KOPT-K1 (cell line): Measurements from ENCODE around the gene FBN1.

ENCODE experiments used
- H3K27ac ChIP-seq: fragments of 200-600 bp; sonication (generic); 2 replicates; pipeline ENCODE4 v1.5.1; 2016; ENCODE audit warnings: antibody characterized with exemption, mild to moderate bottlenecking, low read depth, low read length; ENCODE audit not compliant: poor library complexity, severe bottlenecking
- H3K36me3 ChIP-seq: fragments of 200-600 bp; sonication (generic); 2 replicates; pipeline ENCODE4 v1.5.1; 2017; ENCODE audit warnings: antibody characterized with exemption, mild to moderate bottlenecking, low read length, moderate library complexity; ENCODE audit not compliant: insufficient read depth
- H3K9me3 ChIP-seq: fragments of 200-600 bp; sonication (generic); 2 replicates; pipeline ENCODE4 v1.5.1; 2017; ENCODE audit warnings: antibody characterized with exemption, low read length, mild to moderate bottlenecking; ENCODE audit not compliant: insufficient read depth, poor library complexity, severe bottlenecking

Gene FBN1

GRCh38 chr15:48617619-48618018 lies 27.9 kb downstream of the FBN1 start:
- Histone ChIP-seq H3K36me3 (no peaks in the 10 kb centered on the region), H3K27ac (no peak overlapping the region), H3K9me3 (no peaks in the 10 kb centered on the region)

GRCh38 chr15:48616216-48616615 lies 29.3 kb downstream of the FBN1 start:
- Histone ChIP-seq H3K9me3 (no peaks in the 10 kb centered on the region), H3K36me3 (no peaks in the 10 kb centered on the region), H3K27ac (no peak overlapping the region)

- Histone ChIP-seq H3K9me3 (no peaks in the 10 kb centered on the region), H3K27ac (no peak overlapping the region), H3K36me3 (no peaks in the 10 kb centered on the region)
These were observed 31.5 kb downstream of the FBN1 start for GRCh38 chr15:48614051-48614450.

DNA sequence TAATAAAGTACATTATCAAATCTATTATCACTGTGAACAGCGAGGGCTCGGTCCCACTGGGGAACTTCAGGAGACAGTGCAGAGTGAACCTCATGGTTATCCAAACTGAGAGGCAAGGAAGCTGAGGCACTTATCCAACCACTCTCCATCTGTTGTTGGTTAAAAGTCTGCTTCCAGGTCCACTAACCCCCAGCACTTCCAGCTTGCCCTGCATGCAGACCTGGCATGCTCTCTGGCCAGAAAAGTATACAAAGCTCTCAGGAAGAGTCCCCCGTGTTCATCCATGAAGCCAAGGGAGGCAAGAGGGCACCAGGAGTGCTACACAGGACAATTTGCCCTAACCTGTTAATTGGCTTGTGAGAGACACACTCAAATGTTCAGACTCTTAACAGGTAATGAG lies 36.0 kb downstream of the FBN1 start:
- Histone ChIP-seq H3K36me3 (no peaks in the 10 kb centered on the region), H3K27ac (no peak overlapping the region), H3K9me3 (no peaks in the 10 kb centered on the region)

DNA sequence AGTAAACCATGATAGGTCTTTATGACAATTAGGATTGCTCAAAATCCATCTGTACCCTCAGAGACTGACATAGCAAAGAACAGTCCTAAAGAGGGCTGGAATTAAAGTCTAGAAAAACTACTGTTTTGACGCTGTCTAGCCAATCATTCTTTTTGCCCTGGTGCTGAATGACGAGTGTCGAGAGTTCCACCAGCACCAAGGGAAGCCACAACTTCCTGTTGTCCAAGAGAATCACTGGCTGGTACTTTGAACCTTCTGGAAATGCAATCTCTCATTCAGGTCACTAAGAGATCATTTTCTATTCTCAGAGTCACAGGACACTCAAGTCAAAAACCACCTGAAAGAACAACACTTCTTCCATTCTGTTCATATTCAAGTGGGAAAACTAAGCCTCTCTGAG lies 37.7 kb downstream of the FBN1 start:
- Histone ChIP-seq H3K36me3 (no peaks in the 10 kb centered on the region), H3K27ac (no peak overlapping the region)

GRCh38 chr15:48604567-48604966 lies 40.9 kb downstream of the FBN1 start:
- no peak overlapping the region for H3K27ac ChIP-seq
- H3K9me3 ChIP-seq = no peaks in the 10 kb centered on the region
- H3K36me3 ChIP-seq = no peaks in the 10 kb centered on the region

More for the DNA sequence above, 37.7 kb downstream of the FBN1 start:
- H3K9me3 ChIP-seq = no peaks in the 10 kb centered on the region

- Histone ChIP-seq H3K36me3 (no peaks in the 10 kb centered on the region), H3K9me3 (no peaks in the 10 kb centered on the region), H3K27ac (no peak overlapping the region)
These were observed 41.6 kb downstream of the FBN1 start for GRCh38 chr15:48603922-48604321.

DNA sequence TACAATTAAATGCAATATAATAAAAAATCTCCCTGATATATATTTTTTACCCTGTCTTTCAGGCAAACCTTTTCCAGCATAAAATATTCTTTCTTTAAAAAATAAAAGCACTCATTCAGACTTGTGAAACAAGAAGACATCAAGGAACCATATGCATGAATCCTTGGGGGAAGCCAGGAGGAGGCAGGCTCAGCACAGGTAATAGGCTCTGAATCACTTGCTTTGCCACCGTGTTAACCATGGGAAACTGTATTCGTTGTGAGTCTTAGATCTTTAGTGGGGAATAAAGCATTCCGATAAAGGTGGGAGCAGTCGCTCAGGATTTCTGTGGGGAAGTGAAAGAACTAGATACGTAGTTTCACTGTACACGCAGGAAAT lies 42.4 kb downstream of the FBN1 start:
- Histone ChIP-seq H3K27ac (no peak overlapping the region), H3K9me3 (no peaks in the 10 kb centered on the region), H3K36me3 (no peaks in the 10 kb centered on the region)

- H3K36me3 ChIP-seq = no peaks in the 10 kb centered on the region
- no peaks in the 10 kb centered on the region for H3K9me3 ChIP-seq
- no peak overlapping the region for H3K27ac ChIP-seq
These were observed 43.0 kb downstream of the FBN1 start for GRCh38 chr15:48602358-48603122.

DNA sequence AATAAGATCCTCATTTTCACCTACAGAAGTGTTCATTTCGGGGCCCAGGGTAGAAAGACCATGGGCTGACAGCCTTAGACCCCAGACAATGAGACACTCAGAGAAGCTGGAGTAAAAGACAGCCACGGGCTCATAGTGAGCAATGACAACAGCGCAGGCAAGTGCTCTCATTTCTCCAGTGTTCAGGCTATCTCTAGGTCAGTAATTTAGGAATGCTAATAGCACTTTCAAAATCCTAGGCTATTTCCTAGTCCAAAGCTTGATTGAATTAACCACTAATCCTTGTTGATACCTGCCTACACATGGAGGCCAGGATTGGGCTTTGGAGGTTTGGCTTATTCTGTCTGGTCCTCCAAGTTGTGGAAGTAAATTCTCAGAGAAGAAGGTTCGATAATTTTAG lies 44.4 kb downstream of the FBN1 start:
- H3K27ac ChIP-seq = no peak overlapping the region
- no peaks in the 10 kb centered on the region for H3K36me3 ChIP-seq

DNA sequence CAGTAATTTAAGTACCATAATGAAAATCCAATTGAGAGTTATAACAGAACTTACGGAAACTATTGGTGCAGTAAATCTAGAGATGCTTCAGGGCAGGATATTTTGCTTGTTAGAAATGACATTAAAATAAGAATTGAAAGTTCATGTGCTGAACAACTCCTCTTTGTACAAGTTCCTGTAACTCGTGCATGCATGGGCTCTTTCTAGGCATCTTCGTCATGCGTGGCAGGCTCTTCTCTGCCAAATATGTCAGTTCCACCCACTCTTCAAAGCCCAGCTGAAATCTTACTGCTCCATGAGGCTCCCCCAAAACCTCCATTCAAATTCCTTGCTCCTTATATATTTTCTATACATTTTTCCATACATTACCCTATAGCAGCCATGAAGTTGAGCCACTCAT lies 48.7 kb downstream of the FBN1 start:
- H3K36me3 ChIP-seq = no peaks in the 10 kb centered on the region

More for the DNA sequence above, 44.4 kb downstream of the FBN1 start:
- no peaks in the 10 kb centered on the region for H3K9me3 ChIP-seq

GRCh38 chr15:48596415-48596814 lies 49.1 kb downstream of the FBN1 start:
- Histone ChIP-seq H3K27ac (no peak overlapping the region), H3K9me3 (no peaks in the 10 kb centered on the region), H3K36me3 (no peaks in the 10 kb centered on the region)

More for the DNA sequence above, 48.7 kb downstream of the FBN1 start:
- no peak overlapping the region for H3K27ac ChIP-seq
- no peaks in the 10 kb centered on the region for H3K9me3 ChIP-seq

DNA sequence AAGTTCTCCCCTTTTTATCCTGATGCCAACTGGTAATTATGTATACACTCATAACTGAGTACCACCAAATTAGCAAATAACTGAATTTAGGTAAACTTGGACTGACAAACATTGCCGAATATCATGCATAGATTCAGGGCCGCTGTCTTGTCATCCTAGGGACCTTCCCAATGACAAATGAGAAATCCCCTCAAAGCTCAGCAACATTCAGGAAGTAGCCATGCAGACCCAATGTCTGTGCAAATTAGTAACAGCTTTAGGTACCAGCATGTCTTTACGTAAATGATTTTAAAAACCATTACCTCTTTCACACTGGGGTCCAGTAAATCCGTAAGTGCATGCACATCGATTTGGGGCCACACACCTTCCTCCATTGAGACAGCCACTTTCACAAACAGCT lies 49.5 kb downstream of the FBN1 start:
- Histone ChIP-seq H3K27ac (no peak overlapping the region), H3K9me3 (no peaks in the 10 kb centered on the region), H3K36me3 (no peaks in the 10 kb centered on the region)

GRCh38 chr15:48592933-48593332 lies 52.6 kb downstream of the FBN1 start:
- no peak overlapping the region for H3K27ac ChIP-seq
- H3K9me3 ChIP-seq = no peaks in the 10 kb centered on the region
- H3K36me3 ChIP-seq = no peaks in the 10 kb centered on the region

- no peaks in the 10 kb centered on the region for H3K36me3 ChIP-seq
- H3K9me3 ChIP-seq = no peaks in the 10 kb centered on the region
- no peak overlapping the region for H3K27ac ChIP-seq
These were observed 53.2 kb downstream of the FBN1 start for GRCh38 chr15:48592221-48592731.

DNA sequence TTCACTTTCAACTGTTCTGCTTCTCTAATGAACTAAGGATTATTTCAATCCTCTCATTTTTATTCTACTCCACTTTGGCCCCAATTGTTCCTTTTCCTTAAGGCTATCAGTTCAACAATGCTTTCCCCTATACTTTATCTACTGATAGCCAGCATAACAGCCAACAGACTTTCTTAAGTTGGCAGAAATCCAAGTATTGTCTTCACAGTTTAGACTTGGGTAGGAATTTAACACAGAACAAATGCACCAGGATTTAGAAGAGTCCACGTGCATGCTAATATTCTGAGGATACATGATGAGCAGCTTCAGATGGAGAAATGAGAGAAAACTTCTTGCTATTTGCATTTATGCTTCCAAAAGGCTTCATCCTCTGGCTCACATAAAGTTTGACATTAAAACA lies 54.8 kb downstream of the FBN1 start:
- no peaks in the 10 kb centered on the region for H3K9me3 ChIP-seq
- no peaks in the 10 kb centered on the region for H3K36me3 ChIP-seq
- no peak overlapping the region for H3K27ac ChIP-seq
